Peyer's patch (tissue), 4 donors: ENCODE results near the gene ITIH1. TPM values are rescaled to one million over a fixed set of nuclear protein-coding genes. Genes with fewer than 3 reads are reported as not detected.
A peak's percentile ranks its signal among the peaks of the same experiment; 100 is the strongest.

Experiments
- DNase-seq, 3 donors: peaks; one replicate each; pipeline ENCODE4 v3.0.0-alpha.2; 2017 to 2019
- H3K27ac ChIP-seq, 4 donors: fragments of 200-600 bp; sonication (generic); one replicate each; pipeline ENCODE4 v1.5.1; 2016 to 2019
- H3K27me3 ChIP-seq, 2 donors: fragments of 200-600 bp; sonication (generic); one replicate each; pipeline ENCODE4 v1.5.1; 2019
- H3K36me3 ChIP-seq, 3 donors: fragments of 200-600 bp; sonication (generic); one replicate each; pipeline ENCODE4 v1.5.1; 2016 to 2019
- H3K4me1 ChIP-seq, 4 donors: fragments of 200-600 bp; sonication (generic); one replicate each; pipeline ENCODE4 v1.5.1; 2016 to 2019
- H3K4me3 ChIP-seq, 4 donors: fragments of 200-600 bp; sonication (generic); 1 replicate in 3 of 4; 2 replicates in 1 of 4; pipeline ENCODE4 v1.5.1; 2016 to 2019; ENCODE audit warnings: mild to moderate bottlenecking in 1 of 4
- H3K9me3 ChIP-seq, 4 donors: fragments of 200-600 bp; sonication (generic); one replicate each; pipeline ENCODE4 v1.5.1; 2016 to 2019; ENCODE audit warnings: mild to moderate bottlenecking in 1 of 4
- CTCF ChIP-seq, 6 experiments: fragments of 450-650 bp in 4 of 6; fragments of 200-600 bp in 2 of 6; sonication (generic) in 1 of 6; IDR thresholded peaks; one replicate each; pipeline ENCODE4 v1.5.1; 2017 to 2019; ENCODE audit warnings: antibody characterized with exemption in 6 of 6, mild to moderate bottlenecking in 3 of 6, moderate library complexity in 1 of 6
- POLR2A ChIP-seq, 2 donors: fragments of 450-650 bp; IDR thresholded peaks; one replicate each; pipeline ENCODE4 v1.5.1; 2017; ENCODE audit warnings: antibody characterized with exemption in 2 of 2, mild to moderate bottlenecking in 2 of 2, moderate library complexity in 2 of 2
- total RNA-seq, 4 donors: library from RNA; depleted of rRNA; stranded (reverse); fragments of >200 nt; gene quantifications; one replicate each; pipeline ENCODE4 v1.1.0, GENCODE V29; 2016

Gene ITIH1
- total RNA-seq, 4 donors from 2014 or later: not detected

GRCh38 chr3:52794612-52795099 lies 17.3 kb downstream of the ITIH1 start, which contains the start of gene ITIH3:
Gene ITIH3 (plus strand): TSS chr3:52794796. CDS start chr3:52794804, 8 bp downstream.
- H3K4me1 ChIP-seq: no peaks in the 10 kb centered on the region
- TF ChIP-seq CTCF (IDR thresholded peaks at IDR 0.05): no peak
- no peak for TF ChIP-seq POLR2A (IDR thresholded peaks at IDR 0.05)
- no peaks in the 10 kb centered on the region for H3K36me3 ChIP-seq
- H3K27me3 ChIP-seq: no peaks in the 10 kb centered on the region
- H3K4me3 ChIP-seq: peak within 1 kb of the TSS in 1 of 4 donors; percentile 13
- no peaks in the 10 kb centered on the region for H3K9me3 ChIP-seq
- H3K27ac ChIP-seq: peak within 1 kb of the TSS in 1 of 4 donors; percentile 13
- no peak for DNase-seq

- Histone ChIP-seq H3K4me1 (no peaks in the 10 kb centered on the region), H3K27ac (no peak overlapping the region), H3K9me3 (no peaks in the 10 kb centered on the region), H3K27me3 (no peaks in the 10 kb centered on the region), H3K36me3 (no peaks in the 10 kb centered on the region), H3K4me3 (peak overlapping the region in 1 of 4 donors; percentile 13)
- no peak for DNase-seq
- TF ChIP-seq POLR2A (IDR thresholded peaks at IDR 0.05) (no peak), CTCF (IDR thresholded peaks at IDR 0.05) (no peak)
Measured at GRCh38 chr3:52795298-52795900, 18.0 kb downstream of the ITIH1 start.

- no peak for DNase-seq
- H3K27me3 ChIP-seq: no peaks in the 10 kb centered on the region
- TF ChIP-seq CTCF (IDR thresholded peaks at IDR 0.05): no peak
- no peak for TF ChIP-seq POLR2A (IDR thresholded peaks at IDR 0.05)
- H3K4me1 ChIP-seq: no peaks in the 10 kb centered on the region
- no peaks in the 10 kb centered on the region for H3K36me3 ChIP-seq
- H3K4me3 ChIP-seq: no peak overlapping the region
- H3K27ac ChIP-seq: no peak overlapping the region
- H3K9me3 ChIP-seq: no peaks in the 10 kb centered on the region
Measured at GRCh38 chr3:52796411-52796810, 19.0 kb downstream of the ITIH1 start.

GRCh38 chr3:52798376-52798977 lies 21.1 kb downstream of the ITIH1 start:
- H3K27me3 ChIP-seq: no peaks in the 10 kb centered on the region
- H3K9me3 ChIP-seq: no peaks in the 10 kb centered on the region
- no peaks in the 10 kb centered on the region for H3K4me1 ChIP-seq
- no peak for DNase-seq
- no peaks in the 10 kb centered on the region for H3K36me3 ChIP-seq
- H3K4me3 ChIP-seq: no peak overlapping the region
- H3K27ac ChIP-seq: no peak overlapping the region
- TF ChIP-seq POLR2A (IDR thresholded peaks at IDR 0.05) (no peak), CTCF (IDR thresholded peaks at IDR 0.05) (no peak)

GRCh38 chr3:52798978-52799476 lies 21.6 kb downstream of the ITIH1 start:
- H3K27me3 ChIP-seq: no peaks in the 10 kb centered on the region
- no peak for DNase-seq
- TF ChIP-seq POLR2A (IDR thresholded peaks at IDR 0.05) (no peak), CTCF (IDR thresholded peaks at IDR 0.05) (peak in 4 of 6 experiments; percentile 32 to 40 (median 36))
- no peak overlapping the region for H3K27ac ChIP-seq
- H3K4me1 ChIP-seq: no peaks in the 10 kb centered on the region
- no peaks in the 10 kb centered on the region for H3K36me3 ChIP-seq
- no peaks in the 10 kb centered on the region for H3K9me3 ChIP-seq
- H3K4me3 ChIP-seq: no peak overlapping the region
